ENCODE measurements around the gene CD300A.

The CD300A gene

GRCh38 chr17:74466111-74466827, at the start of gene CD300A:
CD300A (plus strand) TSS chr17:74466634; CDS start chr17:74466704, 70 bp downstream.
- no peak for DNase-seq

GRCh38 chr17:74417178-74418045, 49.0 kb upstream of the CD300A start:
- peak; percentile 39 for DNase-seq

- DNase-seq: no peak
Observed at GRCh38 chr17:74419928-74420411, 46.5 kb upstream of the CD300A start.

- DNase-seq: no peak
Observed at GRCh38 chr17:74424117-74424516, 42.3 kb upstream of the CD300A start.

- no peak for DNase-seq
Observed at GRCh38 chr17:74424657-74425056, 41.8 kb upstream of the CD300A start.

- no peak for DNase-seq
Observed at GRCh38 chr17:74426551-74427047, 39.8 kb upstream of the CD300A start.

- DNase-seq: peak; percentile 55
Observed at GRCh38 chr17:74427048-74427762, 39.2 kb upstream of the CD300A start.

- no peak for DNase-seq
Observed at GRCh38 chr17:74427763-74428153, 38.7 kb upstream of the CD300A start.

- DNase-seq: peak; percentile 66
Observed at GRCh38 chr17:74429604-74430384, 36.6 kb upstream of the CD300A start.

GRCh38 chr17:74430385-74430705, 36.1 kb upstream of the CD300A start:
- DNase-seq: no peak

- peak; percentile 98 for DNase-seq
Observed at GRCh38 chr17:74430706-74431567, 35.5 kb upstream of the CD300A start.

GRCh38 chr17:74431568-74432423, 34.6 kb upstream of the CD300A start, which contains the start of gene GPRC5C:
GPRC5C (plus strand) TSS chr17:74432088; CDS start chr17:74439777, 7,689 bp downstream.
- DNase-seq: peak; percentile 97

GRCh38 chr17:74432424-74432690, 34.1 kb upstream of the CD300A start:
- DNase-seq: peak; percentile 71

- DNase-seq: no peak
Observed at GRCh38 chr17:74432766-74433391, 33.6 kb upstream of the CD300A start.

- no peak for DNase-seq
Observed at GRCh38 chr17:74433421-74434121, 32.9 kb upstream of the CD300A start.

GRCh38 chr17:74435775-74436359, 30.6 kb upstream of the CD300A start:
- peak; percentile 14 for DNase-seq

GRCh38 chr17:74437702-74438101, 28.7 kb upstream of the CD300A start:
- DNase-seq: peak; percentile 44

GRCh38 chr17:74439691-74440567, 26.5 kb upstream of the CD300A start:
- no peak for DNase-seq

All from NCI-H69 (cell line).